Measurements from ENCODE around the gene PES1. TPM values are rescaled to one million over a fixed set of nuclear protein-coding genes. Genes with fewer than 3 reads are reported as not detected.
A peak's percentile ranks its signal among the peaks of the same experiment; 100 is the strongest.

PES1 gene
- total RNA-seq, 1 experiment from 2014 or later: 167 TPM

DNA sequence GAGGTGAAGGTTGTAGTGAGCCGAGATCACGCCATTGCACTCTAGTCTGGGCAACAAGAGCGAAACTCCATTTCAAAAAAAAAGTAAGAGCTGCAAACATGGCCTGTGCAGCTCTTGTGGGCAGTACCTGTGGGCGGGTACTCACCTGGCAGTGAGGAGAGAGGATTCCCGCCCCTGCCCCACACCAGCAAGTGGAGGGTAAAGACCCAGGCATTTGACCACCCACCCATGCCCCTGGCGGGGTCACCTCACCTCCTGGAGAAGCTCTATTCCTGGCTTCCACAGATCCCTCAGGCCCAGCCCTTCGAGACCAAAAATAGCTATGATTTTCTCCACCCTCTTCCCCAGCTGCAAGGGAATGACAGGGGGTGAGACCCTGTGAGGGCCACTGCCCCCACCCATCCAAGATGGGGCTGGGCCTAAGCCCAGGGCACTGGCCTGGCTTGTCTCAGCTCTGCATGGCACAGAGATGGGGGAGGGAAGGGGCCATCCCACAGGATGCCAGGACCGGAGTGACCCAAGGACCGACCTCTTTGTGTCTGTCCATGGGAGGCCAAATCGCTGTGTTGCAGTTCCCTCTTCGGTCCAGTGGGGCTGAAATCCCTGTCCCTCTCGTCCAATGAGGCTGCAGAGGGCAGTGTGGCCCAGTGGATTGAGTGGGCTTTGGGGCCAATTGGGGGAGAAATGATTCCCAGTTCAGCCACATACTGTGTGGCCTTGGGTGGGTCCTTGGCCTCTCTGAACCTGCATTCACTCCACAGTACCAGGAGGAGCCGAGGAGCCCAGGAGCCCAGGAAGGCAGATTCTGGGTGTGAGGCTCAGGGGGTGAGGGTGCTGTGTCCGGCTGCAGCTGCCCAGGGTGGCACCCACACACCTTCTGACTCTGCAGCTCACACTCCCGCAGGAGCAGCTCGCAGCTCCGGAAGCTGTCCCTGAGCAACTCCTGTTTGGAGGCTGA lies 59.8 kb downstream of the PES1 start:
- POLR2A ChIA-PET: no interaction called here

More for the DNA sequence above, 59.8 kb downstream of the PES1 start:
- H4K20me1 ChIP-seq (ENCODE audit: insufficient read depth): no peaks in the 10 kb centered on the region
- H3K27me3 ChIP-seq (ENCODE audit: insufficient read depth, low read length): no peaks in the 10 kb centered on the region
- no peaks in the 10 kb centered on the region for H3K36me3 ChIP-seq (ENCODE audit: control insufficient read depth in 1 of 2, insufficient read depth in 2 of 2, low read length in 2 of 2)
- peak; percentile 54 for ATAC-seq
- DNase-seq (ENCODE audit: low read depth, low spot score): no peak
- H2AFZ ChIP-seq (ENCODE audit: low read depth, low read length, poor library complexity, severe bottlenecking): no peak overlapping the region
- ChIA-PET RAD21 (ENCODE audit: low non-redundant PET in 1 of 2, low total read pairs in 2 of 2, uncharacterized antibody in 2 of 2, unreplicated experiment in 2 of 2) (no interaction called here), CTCF (no interaction called here)
- no peak overlapping the region for H3K4me2 ChIP-seq (ENCODE audit: low read length)
- H3K79me2 ChIP-seq (ENCODE audit: insufficient read depth, low read length): no peaks in the 10 kb centered on the region
- H3K4me1 ChIP-seq (ENCODE audit: control insufficient read depth in 1 of 2, insufficient read depth in 2 of 2, low read length in 2 of 2): no peaks in the 10 kb centered on the region
- BruUV-seq (replicated peaks): no TSS peak
- no peak overlapping the region for H3K27ac ChIP-seq (ENCODE audit: low read depth, low read length)
- H3K9me3 ChIP-seq (ENCODE audit: control insufficient read depth in 1 of 2, insufficient read depth in 1 of 2, low read depth in 1 of 2, low read length in 2 of 2): no peaks in the 10 kb centered on the region
- H3K9ac ChIP-seq (ENCODE audit: low read length): no peak overlapping the region
- H3K9me2 ChIP-seq (ENCODE audit: insufficient read depth): no peaks in the 10 kb centered on the region
- no peak overlapping the region for H3K4me3 ChIP-seq (replicated peaks in 1 of 2; ENCODE audit: low read depth in 1 of 2, low read length in 2 of 2)
- intact Hi-C loops (cut with micrococcal nuclease): no loop called here
- TF ChIP-seq, protein P1, sequence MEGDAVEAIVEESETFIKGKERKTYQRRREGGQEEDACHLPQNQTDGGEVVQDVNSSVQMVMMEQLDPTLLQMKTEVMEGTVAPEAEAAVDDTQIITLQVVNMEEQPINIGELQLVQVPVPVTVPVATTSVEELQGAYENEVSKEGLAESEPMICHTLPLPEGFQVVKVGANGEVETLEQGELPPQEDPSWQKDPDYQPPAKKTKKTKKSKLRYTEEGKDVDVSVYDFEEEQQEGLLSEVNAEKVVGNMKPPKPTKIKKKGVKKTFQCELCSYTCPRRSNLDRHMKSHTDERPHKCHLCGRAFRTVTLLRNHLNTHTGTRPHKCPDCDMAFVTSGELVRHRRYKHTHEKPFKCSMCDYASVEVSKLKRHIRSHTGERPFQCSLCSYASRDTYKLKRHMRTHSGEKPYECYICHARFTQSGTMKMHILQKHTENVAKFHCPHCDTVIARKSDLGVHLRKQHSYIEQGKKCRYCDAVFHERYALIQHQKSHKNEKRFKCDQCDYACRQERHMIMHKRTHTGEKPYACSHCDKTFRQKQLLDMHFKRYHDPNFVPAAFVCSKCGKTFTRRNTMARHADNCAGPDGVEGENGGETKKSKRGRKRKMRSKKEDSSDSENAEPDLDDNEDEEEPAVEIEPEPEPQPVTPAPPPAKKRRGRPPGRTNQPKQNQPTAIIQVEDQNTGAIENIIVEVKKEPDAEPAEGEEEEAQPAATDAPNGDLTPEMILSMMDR (IDR thresholded peaks at IDR 0.05 in 2 of 3, conservative IDR thresholded peaks at IDR 0.05 in 1 of 3; ENCODE audit: borderline replicate concordance in 1 of 3, insufficient read depth in 1 of 3, low read depth in 2 of 3, low read length in 2 of 3): no peak
- no peak for TF ChIP-seq RAD21 (IDR thresholded peaks at IDR 0.05; ENCODE audit: low read depth)
- TF ChIP-seq SP1 (IDR thresholded peaks at IDR 0.05; ENCODE audit: low read depth): no peak
- no peak for TF ChIP-seq POLR2A (IDR thresholded peaks at IDR 0.05; ENCODE audit: borderline replicate concordance, extremely low read depth, insufficient read depth, insufficient read length)
- no peak for TF ChIP-seq SIN3A (IDR thresholded peaks at IDR 0.05; ENCODE audit: low read depth)
- TF ChIP-seq JUND (IDR thresholded peaks at IDR 0.05): no peak
- TF ChIP-seq CBX3 (IDR thresholded peaks at IDR 0.05; ENCODE audit: low read depth): no peak
- no peak for TF ChIP-seq FOSL1 (IDR thresholded peaks at IDR 0.05; ENCODE audit: low read depth)
- TF ChIP-seq SRF (IDR thresholded peaks at IDR 0.05; ENCODE audit: low read depth): no peak
- no peak for TF ChIP-seq ZFX (IDR thresholded peaks at IDR 0.05)
- TF ChIP-seq, protein P2, sequence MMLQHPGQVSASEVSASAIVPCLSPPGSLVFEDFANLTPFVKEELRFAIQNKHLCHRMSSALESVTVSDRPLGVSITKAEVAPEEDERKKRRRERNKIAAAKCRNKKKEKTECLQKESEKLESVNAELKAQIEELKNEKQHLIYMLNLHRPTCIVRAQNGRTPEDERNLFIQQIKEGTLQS (IDR thresholded peaks at IDR 0.05): no peak
- no peak for TF ChIP-seq POLR2AphosphoS5 (IDR thresholded peaks at IDR 0.05; ENCODE audit: low read depth, low read length)
- TF ChIP-seq ZNF274 (IDR thresholded peaks at IDR 0.05; ENCODE audit: low read depth, low read length): no peak
- no peak for TF ChIP-seq ELF1 (IDR thresholded peaks at IDR 0.05; ENCODE audit: borderline replicate concordance, low read depth)
- TF ChIP-seq, protein P3, sequence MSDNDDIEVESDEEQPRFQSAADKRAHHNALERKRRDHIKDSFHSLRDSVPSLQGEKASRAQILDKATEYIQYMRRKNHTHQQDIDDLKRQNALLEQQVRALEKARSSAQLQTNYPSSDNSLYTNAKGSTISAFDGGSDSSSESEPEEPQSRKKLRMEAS (IDR thresholded peaks at IDR 0.05): no peak
- no peak for TF ChIP-seq TCF7L2 (IDR thresholded peaks at IDR 0.05; ENCODE audit: borderline replicate concordance, extremely low read depth, insufficient read depth, insufficient read length)
- TF ChIP-seq, protein P4, sequence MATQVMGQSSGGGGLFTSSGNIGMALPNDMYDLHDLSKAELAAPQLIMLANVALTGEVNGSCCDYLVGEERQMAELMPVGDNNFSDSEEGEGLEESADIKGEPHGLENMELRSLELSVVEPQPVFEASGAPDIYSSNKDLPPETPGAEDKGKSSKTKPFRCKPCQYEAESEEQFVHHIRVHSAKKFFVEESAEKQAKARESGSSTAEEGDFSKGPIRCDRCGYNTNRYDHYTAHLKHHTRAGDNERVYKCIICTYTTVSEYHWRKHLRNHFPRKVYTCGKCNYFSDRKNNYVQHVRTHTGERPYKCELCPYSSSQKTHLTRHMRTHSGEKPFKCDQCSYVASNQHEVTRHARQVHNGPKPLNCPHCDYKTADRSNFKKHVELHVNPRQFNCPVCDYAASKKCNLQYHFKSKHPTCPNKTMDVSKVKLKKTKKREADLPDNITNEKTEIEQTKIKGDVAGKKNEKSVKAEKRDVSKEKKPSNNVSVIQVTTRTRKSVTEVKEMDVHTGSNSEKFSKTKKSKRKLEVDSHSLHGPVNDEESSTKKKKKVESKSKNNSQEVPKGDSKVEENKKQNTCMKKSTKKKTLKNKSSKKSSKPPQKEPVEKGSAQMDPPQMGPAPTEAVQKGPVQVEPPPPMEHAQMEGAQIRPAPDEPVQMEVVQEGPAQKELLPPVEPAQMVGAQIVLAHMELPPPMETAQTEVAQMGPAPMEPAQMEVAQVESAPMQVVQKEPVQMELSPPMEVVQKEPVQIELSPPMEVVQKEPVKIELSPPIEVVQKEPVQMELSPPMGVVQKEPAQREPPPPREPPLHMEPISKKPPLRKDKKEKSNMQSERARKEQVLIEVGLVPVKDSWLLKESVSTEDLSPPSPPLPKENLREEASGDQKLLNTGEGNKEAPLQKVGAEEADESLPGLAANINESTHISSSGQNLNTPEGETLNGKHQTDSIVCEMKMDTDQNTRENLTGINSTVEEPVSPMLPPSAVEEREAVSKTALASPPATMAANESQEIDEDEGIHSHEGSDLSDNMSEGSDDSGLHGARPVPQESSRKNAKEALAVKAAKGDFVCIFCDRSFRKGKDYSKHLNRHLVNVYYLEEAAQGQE (IDR thresholded peaks at IDR 0.05; ENCODE audit: low read depth): no peak

Data from HCT116 (cell line).